HG03159 (cell line): ENCODE measurements around the gene UQCC2.

ENCODE experiments used
- ATAC-seq: cut with Tn5 transposase; IDR thresholded peaks from one replicate; pipeline ENCODE4 v1.9.1; 2021; ENCODE audit warnings: mild to moderate bottlenecking, moderate library complexity; ENCODE audit not compliant: unreplicated experiment

Gene UQCC2

DNA sequence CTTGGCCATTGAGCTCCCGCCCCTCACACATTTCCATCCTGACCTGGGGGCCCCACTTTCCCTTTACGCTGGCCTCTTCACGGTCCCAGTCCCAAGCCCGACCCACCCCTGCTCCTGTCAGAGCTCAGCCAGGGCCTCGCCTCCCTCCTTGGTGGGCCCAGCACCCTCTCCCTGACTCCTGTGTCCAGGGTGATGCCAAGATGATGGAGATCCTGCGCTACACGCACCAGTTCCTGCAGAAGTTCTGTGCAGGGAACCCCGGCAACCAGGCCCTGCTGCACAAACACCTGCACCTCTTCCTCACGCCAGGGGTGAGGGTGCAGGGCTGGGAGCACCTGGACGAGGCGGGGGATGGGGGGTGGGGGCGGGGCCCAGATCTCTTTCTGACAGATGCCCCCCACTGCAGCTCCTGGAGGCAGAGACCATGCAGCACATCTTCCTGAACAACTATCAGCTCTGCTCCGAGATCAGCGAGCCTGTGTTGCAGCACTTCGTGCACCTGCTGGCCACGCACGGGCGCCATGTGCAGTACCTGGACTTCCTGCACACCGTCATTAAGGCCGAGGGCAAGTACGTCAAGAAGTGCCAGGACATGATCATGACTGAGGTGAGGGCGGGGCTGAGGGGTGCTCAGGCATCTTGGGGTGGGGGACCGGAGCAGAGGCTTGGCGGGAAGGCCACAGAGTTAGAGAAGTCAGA is 33.1 kb downstream of the UQCC2 start:
- no peak for ATAC-seq

DNA sequence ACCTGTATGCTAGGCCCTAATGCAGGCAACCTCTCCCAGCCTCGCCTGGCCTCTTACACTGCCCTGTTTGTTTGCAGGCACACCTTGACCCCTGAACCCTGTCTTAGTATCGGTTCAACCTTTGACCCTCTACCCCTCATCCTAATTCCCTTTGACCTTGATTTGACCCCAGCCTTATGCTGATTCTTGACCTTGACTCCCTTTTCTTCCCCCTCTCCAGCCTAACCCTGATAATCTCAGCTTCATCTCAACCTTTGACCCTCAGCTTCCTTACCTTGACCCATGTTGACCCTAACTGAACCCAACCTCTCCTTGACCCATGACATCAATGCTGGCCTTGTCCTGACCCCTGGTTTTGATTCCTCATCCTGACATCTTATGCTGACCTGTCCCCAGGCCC is 33.8 kb downstream of the UQCC2 start:
- ATAC-seq: no peak

DNA sequence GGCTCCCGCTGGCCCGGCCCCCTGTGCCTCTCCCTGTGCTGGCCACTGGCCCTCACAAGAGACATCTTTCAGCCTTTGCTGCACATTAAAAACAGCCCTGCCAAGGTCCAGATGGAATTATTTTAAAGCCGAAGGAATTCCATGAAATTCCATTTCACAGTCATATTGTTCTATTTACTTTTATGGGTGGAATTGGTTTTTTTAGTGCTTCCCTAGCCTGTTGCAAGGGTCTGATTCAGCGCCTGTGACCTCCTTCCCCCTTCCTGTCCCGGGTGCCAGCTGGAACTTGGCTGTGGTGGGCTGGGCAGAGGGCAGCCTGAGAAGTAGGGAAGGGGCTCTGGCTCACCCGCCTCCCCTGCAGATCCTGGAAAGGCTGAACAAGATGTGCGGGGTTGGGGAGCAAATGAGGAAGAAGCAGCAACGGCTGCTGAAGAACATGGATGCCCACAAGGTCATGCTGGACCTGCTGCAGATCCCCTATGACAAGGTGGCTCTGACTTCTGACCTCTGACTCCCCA is 34.3 kb downstream of the UQCC2 start:
- ATAC-seq: no peak

GRCh38 chr6:33676416-33677142 is 34.9 kb downstream of the UQCC2 start:
- ATAC-seq: no peak

GRCh38 chr6:33675968-33676367 is 35.5 kb downstream of the UQCC2 start:
- no peak for ATAC-seq

- no peak for ATAC-seq
Observed at GRCh38 chr6:33673851-33674250, 37.6 kb downstream of the UQCC2 start.

- no peak for ATAC-seq
Observed at GRCh38 chr6:33672808-33673207, 38.7 kb downstream of the UQCC2 start.

DNA sequence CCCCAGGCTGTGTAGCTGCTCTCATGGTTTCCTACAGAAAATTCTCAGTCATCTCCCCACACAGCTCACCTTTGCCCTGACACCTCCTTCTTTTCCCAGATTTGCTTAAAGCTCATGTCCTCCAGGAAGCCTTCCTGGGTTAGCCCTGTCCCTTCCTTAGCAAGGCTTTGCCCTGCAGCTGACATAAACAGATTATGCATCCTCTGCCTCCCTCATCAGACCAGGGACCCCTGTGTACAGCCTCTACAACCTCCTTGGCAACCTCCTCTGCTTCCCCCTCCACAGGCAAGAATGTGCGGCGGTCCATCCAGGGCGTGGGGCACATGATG is 39.8 kb downstream of the UQCC2 start:
- no peak for ATAC-seq

DNA sequence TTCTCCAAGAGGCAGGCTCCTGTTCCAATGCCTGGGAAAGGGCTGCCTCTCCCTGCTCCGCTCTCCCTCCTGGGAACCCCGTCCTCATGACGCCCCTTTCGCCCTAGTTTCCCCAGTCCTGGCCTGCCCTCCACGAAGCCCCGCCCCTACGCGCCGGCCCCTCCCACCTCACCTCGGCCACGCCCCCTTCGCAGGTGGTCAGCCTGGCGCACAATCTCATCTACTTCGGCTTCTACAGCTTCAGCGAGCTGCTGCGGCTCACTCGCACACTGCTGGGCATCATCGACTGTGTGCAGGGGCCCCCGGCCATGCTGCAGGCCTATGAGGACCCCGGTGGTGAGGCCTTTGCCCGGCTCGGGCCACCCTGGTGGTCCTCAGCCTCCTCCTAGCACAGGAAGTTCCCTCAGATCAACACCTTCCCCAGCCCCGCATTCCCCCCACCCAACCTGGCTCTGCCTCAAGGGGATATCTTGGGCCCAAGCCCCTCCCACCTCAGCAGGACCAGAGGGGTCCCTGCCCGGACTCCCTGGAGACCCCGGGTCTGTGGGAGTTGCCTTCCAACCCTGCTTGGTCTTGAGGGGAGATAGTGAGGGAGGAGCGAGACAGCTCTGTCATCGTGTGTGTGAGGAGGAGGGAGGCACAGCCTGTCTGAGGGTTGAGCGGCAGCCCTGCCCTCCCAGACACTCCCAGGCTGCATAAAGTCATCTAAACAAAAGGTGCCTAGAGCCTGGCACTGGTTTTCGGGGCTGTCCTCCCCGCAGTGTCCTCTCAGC is 40.3 kb downstream of the UQCC2 start:
- ATAC-seq: no peak

DNA sequence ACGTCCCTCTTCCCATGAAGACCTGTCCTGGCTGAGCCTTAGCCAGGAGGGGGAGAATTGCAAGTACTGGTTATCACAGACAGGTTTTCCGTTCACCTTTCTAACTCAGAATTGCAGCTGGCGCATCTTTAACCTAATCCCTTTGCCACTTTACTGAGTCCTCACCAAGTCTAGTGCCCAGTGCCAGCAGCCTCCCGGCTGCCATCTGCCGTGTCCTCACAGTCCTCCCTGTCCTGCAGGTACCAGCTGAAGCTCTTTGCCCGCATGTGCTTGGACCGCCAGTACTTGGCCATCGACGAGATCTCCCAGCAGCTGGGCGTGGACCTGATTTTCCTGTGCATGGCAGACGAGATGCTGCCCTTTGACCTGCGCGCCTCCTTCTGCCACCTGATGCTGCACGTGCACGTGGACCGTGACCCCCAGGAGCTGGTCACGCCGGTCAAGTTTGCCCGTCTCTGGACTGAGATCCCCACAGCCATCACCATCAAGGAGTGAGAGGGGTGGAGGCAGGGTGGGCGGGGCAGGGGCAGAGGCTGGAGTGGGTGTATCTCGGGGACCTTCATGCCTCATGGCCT is 41.3 kb downstream of the UQCC2 start:
- no peak for ATAC-seq

DNA sequence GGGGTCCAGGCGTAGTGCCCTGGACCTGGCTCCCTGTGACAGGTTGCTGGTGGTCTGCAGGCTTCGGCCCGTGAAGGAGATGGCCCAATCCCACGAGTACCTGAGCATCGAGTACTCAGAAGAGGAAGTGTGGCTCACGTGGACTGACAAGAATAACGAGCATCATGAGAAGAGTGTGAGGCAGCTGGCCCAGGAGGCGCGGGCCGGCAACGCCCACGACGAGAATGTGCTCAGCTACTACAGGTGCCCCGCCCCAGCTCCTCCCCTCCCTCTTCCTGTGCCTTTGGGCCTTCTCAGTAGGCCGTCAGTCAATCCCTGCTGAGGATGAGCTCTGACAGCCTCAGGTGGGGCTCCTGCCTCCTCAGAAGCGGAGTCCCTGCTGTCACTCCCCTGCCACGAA is 42.6 kb downstream of the UQCC2 start:
- ATAC-seq: no peak

- no peak for ATAC-seq
Observed at GRCh38 chr6:33668328-33668727, 43.2 kb downstream of the UQCC2 start.

DNA sequence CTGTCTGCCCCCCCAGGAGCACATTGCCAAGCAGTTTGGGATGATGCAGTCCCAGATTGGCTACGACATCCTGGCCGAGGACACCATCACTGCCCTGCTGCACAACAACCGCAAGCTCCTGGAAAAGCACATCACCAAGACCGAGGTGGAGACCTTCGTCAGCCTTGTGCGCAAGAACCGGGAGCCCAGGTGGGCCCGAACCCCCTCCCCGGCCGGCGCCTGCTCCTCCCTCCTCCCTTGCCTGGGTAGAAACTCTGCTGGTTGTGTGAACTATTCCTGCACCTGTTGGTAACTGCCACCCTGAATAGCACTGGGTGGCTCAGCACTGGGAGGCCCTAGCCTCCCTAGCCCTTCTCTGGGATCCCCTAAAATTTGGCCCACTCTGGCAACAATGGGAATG is 43.7 kb downstream of the UQCC2 start:
- no peak for ATAC-seq

DNA sequence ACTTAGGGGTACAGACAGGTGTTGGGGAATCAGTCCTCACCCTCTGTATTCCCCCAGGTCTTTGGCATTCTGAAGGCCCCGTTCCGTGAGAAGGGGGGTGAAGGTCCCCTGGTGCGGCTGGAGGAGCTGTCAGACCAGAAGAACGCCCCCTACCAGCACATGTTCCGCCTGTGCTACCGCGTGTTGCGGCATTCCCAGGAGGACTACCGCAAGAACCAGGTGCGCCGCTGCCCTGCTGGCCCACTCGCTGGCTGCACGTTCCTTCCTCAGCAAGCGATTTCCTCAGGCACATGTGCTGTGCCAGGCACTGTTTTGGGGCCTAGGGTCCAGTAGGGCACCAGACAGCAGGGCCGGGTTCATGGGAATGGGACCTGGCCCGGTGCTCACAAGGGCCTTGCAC is 44.4 kb downstream of the UQCC2 start:
- no peak for ATAC-seq

DNA sequence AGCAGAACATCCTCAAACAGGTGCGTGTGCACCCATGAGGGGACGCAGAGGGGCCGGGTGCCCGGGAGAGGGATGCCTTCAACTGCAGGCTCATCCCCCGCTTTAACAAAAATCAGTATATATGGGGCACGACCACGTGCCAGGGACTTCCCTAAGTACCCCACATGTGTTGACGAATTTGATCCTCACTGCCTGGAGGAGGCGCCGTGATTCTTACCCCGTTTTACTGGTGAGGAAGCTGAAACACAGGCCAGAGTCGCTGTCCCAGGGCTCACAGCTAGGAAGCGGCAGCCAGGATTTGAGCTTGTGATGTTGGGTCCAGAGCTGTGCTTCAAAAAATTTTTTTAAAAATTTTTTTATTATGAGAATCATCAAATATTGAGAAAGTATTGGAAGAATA is 45.5 kb downstream of the UQCC2 start:
- no peak for ATAC-seq

- no peak for ATAC-seq
Observed at GRCh38 chr6:33664506-33665057, 46.9 kb downstream of the UQCC2 start.

DNA sequence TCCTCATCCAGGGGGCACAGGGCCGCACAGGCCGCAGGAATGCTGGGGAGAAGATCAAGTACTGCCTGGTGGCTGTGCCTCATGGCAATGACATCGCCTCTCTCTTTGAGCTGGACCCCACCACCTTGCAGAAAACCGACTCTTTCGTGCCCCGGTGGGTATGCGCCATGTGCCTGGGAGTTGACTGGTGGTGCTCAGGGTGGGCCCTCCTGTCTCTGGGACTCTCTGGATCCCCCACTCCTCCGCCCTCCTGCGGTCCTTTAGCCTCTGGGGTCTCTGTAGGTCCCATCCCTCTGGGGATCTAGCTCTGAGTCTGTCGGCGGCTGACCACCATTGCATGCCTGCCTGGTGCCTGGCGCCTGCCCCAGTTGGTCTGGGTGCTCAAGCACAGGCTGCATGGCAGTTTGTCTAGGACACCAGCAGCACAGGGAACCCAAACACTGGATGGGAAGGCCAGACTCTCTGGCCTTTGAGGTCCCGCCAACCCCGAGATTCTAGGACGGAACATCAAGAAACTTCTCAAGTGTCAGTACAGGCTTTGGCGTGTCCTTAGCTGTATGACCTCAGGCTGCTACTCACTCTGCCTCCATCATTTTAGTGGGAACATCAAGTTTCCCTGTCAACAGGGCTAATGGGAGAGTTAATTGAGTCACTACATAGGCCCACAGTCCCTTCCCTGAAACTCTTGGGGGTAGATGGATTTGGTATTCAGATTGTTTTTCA is 47.6 kb downstream of the UQCC2 start:
- no peak for ATAC-seq

DNA sequence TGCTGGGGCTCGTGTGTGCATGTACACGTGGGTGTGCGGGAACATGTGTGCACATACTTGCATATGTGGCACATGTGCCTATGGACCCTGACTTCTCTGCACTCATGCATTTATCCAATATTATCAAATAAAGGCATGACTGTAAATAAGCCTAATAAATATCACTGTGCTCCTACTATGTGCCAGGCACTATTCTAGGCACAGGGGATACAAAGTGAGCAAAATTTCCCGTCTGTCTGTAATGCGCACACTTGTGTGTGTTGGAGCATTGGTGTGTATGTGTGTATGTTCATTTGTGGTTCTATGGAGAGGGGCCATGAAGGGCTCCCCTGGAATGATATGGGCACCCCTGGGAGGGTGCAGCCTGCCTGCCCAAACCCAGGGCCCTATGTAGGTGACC is 48.5 kb downstream of the UQCC2 start:
- ATAC-seq: no peak

- no peak for ATAC-seq
Observed at GRCh38 chr6:33662318-33662717, 49.2 kb downstream of the UQCC2 start.

- ATAC-seq: no peak
Observed at GRCh38 chr6:33661106-33661838, 50.2 kb downstream of the UQCC2 start.
